ENCODE measurements around the gene PGAP6.
"Not testable (repeated sequence)": the region's sequence is repeated elsewhere in the genome, so short reads cannot be mapped to it uniquely, and the experiment has no call there.

PGAP6 gene

GRCh38 chr16:351804-352520 lies 29.8 kb downstream of the PGAP6 start:
- DNase-seq (ENCODE audit: low spot score) = no peak

GRCh38 chr16:350203-350602 lies 31.6 kb downstream of the PGAP6 start:
- DNase-seq (ENCODE audit: low spot score) = no peak

- DNase-seq (ENCODE audit: low spot score) = no peak
Observed at GRCh38 chr16:349211-349610, 32.6 kb downstream of the PGAP6 start.

GRCh38 chr16:348495-348894 lies 33.3 kb downstream of the PGAP6 start:
- not testable (repeated sequence) for DNase-seq (ENCODE audit: low spot score)

GRCh38 chr16:347203-347602 lies 34.6 kb downstream of the PGAP6 start:
- no peak for DNase-seq (ENCODE audit: low spot score)

GRCh38 chr16:346587-346986 lies 35.2 kb downstream of the PGAP6 start:
- DNase-seq (ENCODE audit: low spot score) = no peak

- no peak for DNase-seq (ENCODE audit: low spot score)
Observed at GRCh38 chr16:345772-346171, 36.0 kb downstream of the PGAP6 start.

GRCh38 chr16:342455-343213 lies 39.1 kb downstream of the PGAP6 start:
- no peak for DNase-seq (ENCODE audit: low spot score)

GRCh38 chr16:341974-342336 lies 39.8 kb downstream of the PGAP6 start:
- DNase-seq (ENCODE audit: low spot score) = not testable (repeated sequence)

- not testable (repeated sequence) for DNase-seq (ENCODE audit: low spot score)
Observed at GRCh38 chr16:341095-341973, 40.4 kb downstream of the PGAP6 start.

GRCh38 chr16:340370-341091 lies 41.2 kb downstream of the PGAP6 start:
- no peak for DNase-seq (ENCODE audit: low spot score)

- no peak for DNase-seq (ENCODE audit: low spot score)
Observed at GRCh38 chr16:339680-340079, 42.1 kb downstream of the PGAP6 start.

- no peak for DNase-seq (ENCODE audit: low spot score)
Observed at GRCh38 chr16:337975-338575, 43.7 kb downstream of the PGAP6 start.

GRCh38 chr16:337437-337836 lies 44.3 kb downstream of the PGAP6 start:
- no peak for DNase-seq (ENCODE audit: low spot score)

GRCh38 chr16:336269-336668 lies 45.5 kb downstream of the PGAP6 start:
- no peak for DNase-seq (ENCODE audit: low spot score)

GRCh38 chr16:334861-335632 lies 46.7 kb downstream of the PGAP6 start:
- DNase-seq (ENCODE audit: low spot score) = not testable (repeated sequence)

- DNase-seq (ENCODE audit: low spot score) = not testable (repeated sequence)
Observed at GRCh38 chr16:334164-334832, 47.5 kb downstream of the PGAP6 start.

GRCh38 chr16:333406-334094 lies 48.2 kb downstream of the PGAP6 start:
- no peak for DNase-seq (ENCODE audit: low spot score)

GRCh38 chr16:331181-331814 lies 50.5 kb downstream of the PGAP6 start:
- not testable (repeated sequence) for DNase-seq (ENCODE audit: low spot score)
